GM23248 (cell line): ENCODE data around the gene TMEM184C. TPM values are rescaled to one million over a fixed set of nuclear protein-coding genes. Genes with fewer than 3 reads are reported as not detected.

Experiments used
- DNase-seq: peaks from one replicate; pipeline ENCODE4 v3.0.0-alpha.2; 2015
- H2AFZ ChIP-seq: fragments of 200-600 bp; sonication (generic); 2 replicates; pipeline ENCODE4 v1.6.1; 2016; ENCODE audit warnings: antibody characterized with exemption
- H3F3A ChIP-seq: fragments of 200-600 bp; sonication (generic); 2 replicates; pipeline ENCODE4 v1.6.1; 2016; ENCODE audit warnings: mild to moderate bottlenecking, antibody characterized with exemption, mixed run types; ENCODE audit not compliant: insufficient read depth
- H3K27ac ChIP-seq: fragments of 200-600 bp; sonication (generic); 2 replicates; pipeline ENCODE4 v1.5.1; 2016; ENCODE audit warnings: mild to moderate bottlenecking
- H3K27me3 ChIP-seq: fragments of 200-600 bp; sonication (generic); replicated peaks from 2 replicates; pipeline ENCODE4 v1.6.1; 2016; ENCODE audit warnings: mild to moderate bottlenecking; ENCODE audit not compliant: insufficient read depth
- H3K36me3 ChIP-seq: fragments of 200-600 bp; sonication (generic); 2 replicates; pipeline ENCODE4 v1.6.1; 2016; ENCODE audit warnings: low read depth, mild to moderate bottlenecking
- H3K4me1 ChIP-seq: fragments of 200-600 bp; sonication (generic); 2 replicates; pipeline ENCODE4 v1.6.1; 2016; ENCODE audit warnings: mild to moderate bottlenecking; ENCODE audit not compliant: insufficient read depth
- H3K4me2 ChIP-seq: fragments of 200-600 bp; sonication (generic); one replicate; pipeline ENCODE4 v1.6.1; 2016; ENCODE audit warnings: mild to moderate bottlenecking; ENCODE audit not compliant: unreplicated experiment
- H3K4me3 ChIP-seq: fragments of 200-600 bp; sonication (generic); 2 replicates; pipeline ENCODE4 v1.5.1; 2016; ENCODE audit warnings: mild to moderate bottlenecking
- H3K79me2 ChIP-seq: fragments of 200-600 bp; sonication (generic); 2 replicates; pipeline ENCODE4 v1.6.1; 2016; ENCODE audit warnings: mild to moderate bottlenecking; ENCODE audit not compliant: insufficient read depth
- H3K9ac ChIP-seq: fragments of 200-600 bp; sonication (generic); 2 replicates; pipeline ENCODE4 v1.6.1; 2016; ENCODE audit warnings: mild to moderate bottlenecking
- H3K9me2 ChIP-seq: fragments of 200-600 bp; sonication (generic); 2 replicates; pipeline ENCODE4 v1.6.1; 2016; ENCODE audit warnings: mixed run types, mild to moderate bottlenecking, moderate library complexity; ENCODE audit not compliant: insufficient read depth
- H3K9me3 ChIP-seq: fragments of 200-600 bp; sonication (generic); one replicate; pipeline ENCODE4 v1.6.1; 2017; ENCODE audit warnings: low read depth
- H4K20me1 ChIP-seq: fragments of 200-600 bp; sonication (generic); 2 replicates; pipeline ENCODE4 v1.6.0; 2016; ENCODE audit not compliant: insufficient read depth
- EZH2 ChIP-seq: fragments of 200-600 bp; sonication (generic); IDR thresholded peaks from 2 replicates; pipeline ENCODE4 v1.6.1; 2018; ENCODE audit warnings: antibody characterized with exemption, mild to moderate bottlenecking; ENCODE audit not compliant: insufficient read depth, poor library complexity, severe bottlenecking
- EZH2phosphoT487 ChIP-seq: fragments of 200-600 bp; sonication (generic); IDR thresholded peaks from 2 replicates; pipeline ENCODE4 v1.6.1; 2018; ENCODE audit warnings: antibody characterized with exemption, moderate library complexity, mild to moderate bottlenecking, low read depth; ENCODE audit not compliant: insufficient read depth
- WGBS, 2 experiments: methylation state at CpG; one replicate each; pipeline ENCODE4 v1.1.6; 2015 to 2017; ENCODE audit warnings: low lambda C conversion rate in 2 of 2, low coverage in 1 of 2; ENCODE audit errors: missing lambda C conversion rate in 2 of 2; 5-methylcytosine and 5-hydroxymethylcytosine counted together
- in situ Hi-C: fragments of 300-500 bp; cut with MboI; formaldehyde crosslinking; loops from 2 replicates; pipeline ENCODE4 v1.15.0; 2020
- polyA plus RNA-seq: library from polyadenylated mRNA; unstranded; fragments of >200 nt; fragmentation: Nextera tagmentation; extraction: Ambion mirVana; gene quantifications from 2 replicates; pipeline ENCODE4 v1.2.1, GENCODE V29; 2016
- total RNA-seq: library from RNA; depleted of rRNA; stranded (reverse); fragments of >200 nt; shearing (Covaris generic); gene quantifications from 2 replicates; pipeline ENCODE4 v1.2.3, GENCODE V29; 2014

TMEM184C gene
- total and polyA plus RNA-seq, 2 experiments from 2014 or later: 26.2 to 36.5 TPM

GRCh38 chr4:147578051-147578476, 39.1 kb upstream of the TMEM184C start:
- TF ChIP-seq EZH2 (no peak), EZH2phosphoT487 (no peak)
- in situ Hi-C loops: no loop called here
- Histone ChIP-seq H3K4me1 (peaks cover 9% of the 10 kb centered on the region; the same call in 1 of the 2 replicates), H3K9me2 (no peaks in the 10 kb centered on the region), H3K9ac (no peak overlapping the region), H3K9me3 (no peaks in the 10 kb centered on the region), H3K36me3 (no peaks in the 10 kb centered on the region), H3K4me3 (no peak overlapping the region), H4K20me1 (no peaks in the 10 kb centered on the region), H3F3A (peaks cover 20% of the 10 kb centered on the region; the same call in 1 of the 2 replicates), H3K79me2 (no peaks in the 10 kb centered on the region), H3K27ac (no peak overlapping the region), H3K4me2 (no peak overlapping the region), H3K27me3 (no peaks in the 10 kb centered on the region), H2AFZ (no peak overlapping the region)
- 79 to 81% methylated on average over 6 of the region's 6 CpGs for WGBS, 2 experiments
- DNase-seq: peak; percentile 59

DNA sequence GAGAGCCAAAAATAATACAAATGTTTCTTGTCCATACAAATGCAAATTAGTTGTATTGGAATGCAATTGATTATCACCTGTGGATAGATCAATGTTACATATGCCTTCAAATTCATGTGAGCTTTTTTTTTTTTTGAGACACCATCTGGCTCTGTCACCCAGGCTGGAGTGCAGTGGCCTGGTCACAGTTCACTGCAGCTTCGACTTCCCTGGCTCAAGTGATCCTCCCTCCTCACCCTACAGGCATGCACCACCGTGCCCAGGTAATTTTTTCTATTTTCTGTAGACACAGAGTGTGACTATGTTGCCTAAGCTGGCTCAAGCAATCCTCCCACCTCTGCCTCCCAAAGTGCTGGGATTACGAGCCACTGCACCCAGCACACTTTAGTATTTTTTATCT, 38.6 kb upstream of the TMEM184C start:
- Histone ChIP-seq H4K20me1 (no peaks in the 10 kb centered on the region), H3K4me1 (peaks cover 9% of the 10 kb centered on the region; the same call in 1 of the 2 replicates), H3K27ac (no peak overlapping the region), H3F3A (peaks cover 20% of the 10 kb centered on the region; the same call in 1 of the 2 replicates), H3K4me3 (no peak overlapping the region), H3K4me2 (no peak overlapping the region), H3K27me3 (no peaks in the 10 kb centered on the region), H3K36me3 (no peaks in the 10 kb centered on the region), H3K79me2 (no peaks in the 10 kb centered on the region), H3K9ac (no peak overlapping the region), H3K9me2 (no peaks in the 10 kb centered on the region), H3K9me3 (no peaks in the 10 kb centered on the region), H2AFZ (no peak overlapping the region)
- in situ Hi-C loops: no loop called here
- no peak for DNase-seq
- 73 to 81% methylated on average over 3 of the region's 3 CpGs for WGBS, 2 experiments
- TF ChIP-seq EZH2: no peak
- TF ChIP-seq EZH2phosphoT487: no peak

DNA sequence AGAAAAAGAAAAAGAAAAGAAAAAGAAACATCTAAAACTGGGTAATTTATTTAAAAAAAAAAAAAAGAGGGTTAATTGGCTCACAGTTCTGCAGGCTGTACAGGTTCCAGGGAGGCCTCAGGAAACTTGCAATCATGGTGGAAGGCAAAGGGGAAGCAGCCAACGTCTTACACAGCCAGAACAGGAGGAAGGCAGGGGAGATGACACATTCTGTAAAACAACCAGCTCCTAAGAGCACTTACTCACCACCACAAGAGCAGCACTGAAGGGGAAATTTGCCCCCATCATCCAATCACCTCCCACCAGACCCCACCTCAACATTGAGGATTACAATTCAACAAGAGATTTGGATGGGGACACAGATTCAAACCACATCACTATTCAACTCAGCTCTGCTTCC, 36.8 kb upstream of the TMEM184C start:
- DNase-seq: peak; percentile 24
- H3K4me1 ChIP-seq: peaks cover 9% of the 10 kb centered on the region; the same call in 1 of the 2 replicates
- H3K79me2 ChIP-seq: no peaks in the 10 kb centered on the region
- no peaks in the 10 kb centered on the region for H3K9me3 ChIP-seq
- in situ Hi-C loops: no loop called here
- no peak overlapping the region for H3K4me3 ChIP-seq
- no peak overlapping the region for H3K27ac ChIP-seq
- no peaks in the 10 kb centered on the region for H3K36me3 ChIP-seq
- no peaks in the 10 kb centered on the region for H3K9me2 ChIP-seq
- TF ChIP-seq EZH2 (no peak), EZH2phosphoT487 (no peak)
- H3K27me3 ChIP-seq: no peaks in the 10 kb centered on the region
- no peak overlapping the region for H3K9ac ChIP-seq
- no peak overlapping the region for H3K4me2 ChIP-seq
- H3F3A ChIP-seq: peaks cover 20% of the 10 kb centered on the region; the same call in 1 of the 2 replicates
- H4K20me1 ChIP-seq: no peaks in the 10 kb centered on the region
- 13 to 26% methylated on average over 1 of the region's 1 CpG for WGBS, 2 experiments
- no peak overlapping the region for H2AFZ ChIP-seq

- TF ChIP-seq EZH2phosphoT487 (no peak), EZH2 (no peak)
- peak; percentile 32 for DNase-seq
- in situ Hi-C loops: no loop called here
- 75 to 79% methylated on average over 6 of the region's 6 CpGs for WGBS, 2 experiments
- Histone ChIP-seq H3K4me1 (peaks cover 9% of the 10 kb centered on the region; the same call in 1 of the 2 replicates), H3K9me2 (no peaks in the 10 kb centered on the region), H3K27me3 (no peaks in the 10 kb centered on the region), H2AFZ (no peak overlapping the region), H3K9me3 (no peaks in the 10 kb centered on the region), H3K79me2 (no peaks in the 10 kb centered on the region), H3K4me2 (no peak overlapping the region), H3K4me3 (no peak overlapping the region), H3K27ac (no peak overlapping the region), H3F3A (peaks cover 20% of the 10 kb centered on the region; the same call in 1 of the 2 replicates), H3K36me3 (no peaks in the 10 kb centered on the region), H3K9ac (no peak overlapping the region), H4K20me1 (no peaks in the 10 kb centered on the region)
Measured at GRCh38 chr4:147581606-147582350, 35.4 kb upstream of the TMEM184C start.
